HUDEP-2 (cell line): ENCODE results near the gene ST3GAL4.
"Not testable (repeated sequence)": the region's sequence is repeated elsewhere in the genome, so short reads cannot be mapped to it uniquely, and the experiment has no call there.

Experiments
- DNase-seq, 76 experiments: peaks; one replicate each; lab custom pipeline; 2025; ENCODE audit not compliant: unreplicated experiment in 76 of 76; lab: John Stamatoyannopoulos, UW

Gene ST3GAL4

GRCh38 chr11:126361400-126361799 lies 5.9 kb downstream of the ST3GAL4 start:
- no peak for DNase-seq

GRCh38 chr11:126362879-126363655 lies 7.6 kb downstream of the ST3GAL4 start:
- no peak for DNase-seq

GRCh38 chr11:126363706-126364248 lies 8.3 kb downstream of the ST3GAL4 start:
- DNase-seq = no peak

GRCh38 chr11:126364735-126365134 lies 9.2 kb downstream of the ST3GAL4 start:
- DNase-seq = not testable (repeated sequence)

GRCh38 chr11:126365508-126365907 lies 10.0 kb downstream of the ST3GAL4 start:
- not testable (repeated sequence) for DNase-seq

GRCh38 chr11:126366064-126366822 lies 10.8 kb downstream of the ST3GAL4 start:
- DNase-seq = no peak

GRCh38 chr11:126366823-126367654 lies 11.6 kb downstream of the ST3GAL4 start:
- not testable (repeated sequence) for DNase-seq

- not testable (repeated sequence) for DNase-seq
Observed at GRCh38 chr11:126367806-126368205, 12.3 kb downstream of the ST3GAL4 start.

GRCh38 chr11:126368336-126369119 lies 13.0 kb downstream of the ST3GAL4 start:
- not testable (repeated sequence) for DNase-seq

GRCh38 chr11:126370016-126370415 lies 14.5 kb downstream of the ST3GAL4 start:
- no peak for DNase-seq

GRCh38 chr11:126371595-126371994 lies 16.1 kb downstream of the ST3GAL4 start:
- DNase-seq = no peak

GRCh38 chr11:126373389-126374066 lies 18.0 kb downstream of the ST3GAL4 start:
- not testable (repeated sequence) for DNase-seq

GRCh38 chr11:126374562-126375300 lies 19.2 kb downstream of the ST3GAL4 start:
- DNase-seq = not testable (repeated sequence)

- no peak for DNase-seq
Observed at GRCh38 chr11:126375726-126376125, 20.2 kb downstream of the ST3GAL4 start.

GRCh38 chr11:126378763-126379162 lies 23.3 kb downstream of the ST3GAL4 start:
- peak in 7 of 76 experiments; percentile 6 to 30 (median 12) for DNase-seq

- no peak for DNase-seq
Observed at GRCh38 chr11:126380909-126381308, 25.4 kb downstream of the ST3GAL4 start.

- not testable (repeated sequence) for DNase-seq
Observed at GRCh38 chr11:126381960-126382359, 26.5 kb downstream of the ST3GAL4 start.

- not testable (repeated sequence) for DNase-seq
Observed at GRCh38 chr11:126382641-126383040, 27.2 kb downstream of the ST3GAL4 start.
